Activated effector memory CD4-positive, alpha-beta T cell treated with Interleukin-2 at 50 U/mL for 16 hours (primary cell): ENCODE data around the gene DUSP28.
"Not testable (repeated sequence)": the region's sequence is repeated elsewhere in the genome, so short reads cannot be mapped to it uniquely, and the experiment has no call there.

Source experiments
- DNase-seq: peaks from one replicate; pipeline ENCODE4 v3.0.0-alpha.2; 2020

DUSP28 gene

GRCh38 chr2:240528406-240529040 lies 31.6 kb upstream of the DUSP28 start:
- DNase-seq, result no peak

- no peak for DNase-seq
These were observed 30.7 kb upstream of the DUSP28 start for GRCh38 chr2:240529344-240529999.

DNA sequence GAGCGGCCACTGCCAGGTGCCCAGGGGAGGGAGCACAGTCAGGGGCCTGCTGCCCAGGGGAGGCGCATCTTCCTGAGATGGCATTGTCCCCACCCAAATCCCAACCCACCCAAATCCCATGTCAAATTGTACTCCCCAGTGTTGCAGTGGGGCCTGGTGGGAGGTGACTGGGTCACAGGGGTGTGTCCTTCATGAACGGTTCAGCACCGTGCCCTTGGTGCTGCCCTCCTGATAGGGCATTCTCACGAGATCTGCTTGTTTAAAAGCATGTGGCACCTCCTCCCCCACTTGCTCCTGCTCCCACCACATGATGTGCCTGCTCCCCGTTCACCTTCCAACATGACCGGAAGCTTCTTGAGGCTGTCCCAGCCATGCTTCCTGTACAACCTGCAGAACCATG lies 30.0 kb upstream of the DUSP28 start:
- no peak for DNase-seq

DNA sequence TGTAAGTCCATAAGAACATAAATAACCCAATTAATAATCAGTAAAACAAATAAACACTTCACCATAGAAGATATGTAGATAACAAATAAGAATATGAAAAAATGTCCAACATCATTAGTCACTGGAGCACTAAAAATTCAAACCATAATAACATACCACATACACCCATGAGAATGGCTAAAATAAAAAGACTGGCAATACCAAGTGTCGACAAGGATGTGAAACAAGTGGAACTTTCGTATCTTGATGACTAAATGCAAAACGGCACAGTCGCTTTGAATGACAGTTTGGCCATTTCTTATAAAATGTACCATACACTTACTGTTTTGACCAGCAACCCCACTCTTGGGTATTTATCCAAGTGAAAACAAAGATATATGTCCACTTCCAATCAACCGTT lies 29.1 kb upstream of the DUSP28 start:
- no peak for DNase-seq

DNA sequence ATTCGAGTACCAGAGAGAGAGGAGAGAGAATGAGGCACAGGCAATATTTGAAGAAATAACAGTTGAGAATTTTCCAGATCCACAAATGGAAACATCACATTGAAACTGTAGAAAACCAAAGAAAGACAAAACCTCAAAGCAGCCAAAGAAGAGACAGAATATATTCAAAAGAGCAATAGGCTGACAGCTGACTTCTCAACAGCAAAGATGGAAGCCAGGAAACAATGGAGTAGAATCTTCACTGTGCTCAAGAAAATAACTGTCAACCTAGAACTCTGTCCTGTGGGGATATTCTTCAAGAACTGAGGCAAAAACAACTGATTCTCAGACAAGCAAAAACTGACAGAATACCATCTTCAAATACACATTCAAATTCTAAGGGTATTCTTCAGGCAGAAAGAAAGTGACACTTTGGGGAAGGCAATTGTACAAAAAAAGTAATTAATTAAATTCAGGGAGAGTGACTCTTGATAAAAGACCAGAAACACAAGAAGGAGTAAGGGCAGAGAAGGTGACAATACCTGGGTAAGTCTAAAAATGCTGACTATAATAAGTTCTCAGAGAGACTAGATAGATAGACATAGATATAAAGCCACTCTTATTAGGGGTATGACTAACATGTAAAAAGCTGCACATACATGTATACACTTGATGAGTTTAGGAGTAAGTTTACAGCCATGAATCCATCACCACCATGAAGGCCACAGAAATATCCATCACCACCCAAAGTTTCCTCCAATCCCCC lies 28.0 kb upstream of the DUSP28 start:
- DNase-seq, result no peak

DNA sequence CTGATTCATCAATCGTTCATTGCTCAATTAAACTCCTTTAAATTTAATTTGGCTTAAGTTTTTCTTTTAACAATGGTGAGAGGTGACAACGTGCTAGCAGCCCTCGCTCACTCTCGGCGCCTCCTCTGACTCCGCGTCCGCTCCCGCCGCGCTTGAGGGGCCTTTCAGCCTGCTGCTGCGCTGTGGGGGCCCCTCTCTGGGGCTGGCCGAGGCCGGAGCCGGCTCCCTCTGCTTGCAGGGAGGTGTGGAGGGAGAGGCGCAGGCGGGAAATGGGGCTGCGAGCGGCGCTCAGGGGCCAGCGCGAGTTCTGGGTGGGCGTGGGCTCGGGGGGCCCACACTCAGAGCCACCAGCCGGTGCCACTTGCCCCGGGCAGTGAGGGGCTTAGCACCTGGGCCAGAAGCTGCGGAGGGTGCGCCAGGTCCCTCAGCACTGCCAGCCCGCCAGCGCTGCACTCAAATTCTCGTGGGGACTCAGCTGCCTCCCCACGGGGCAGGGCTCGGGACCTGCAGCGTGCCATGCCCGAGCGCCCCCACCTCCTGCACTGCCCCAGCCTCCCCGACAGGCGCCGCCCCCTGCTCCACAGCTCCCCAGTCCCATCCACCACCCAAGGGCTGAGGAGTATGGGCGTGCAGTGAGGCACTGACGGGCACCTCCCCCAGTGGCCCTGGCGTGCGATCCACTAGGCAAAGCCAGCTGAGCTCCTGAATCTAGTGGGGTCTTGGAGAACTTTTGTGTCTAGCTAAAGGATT lies 22.0 kb upstream of the DUSP28 start:
- DNase-seq, result no peak

DNA sequence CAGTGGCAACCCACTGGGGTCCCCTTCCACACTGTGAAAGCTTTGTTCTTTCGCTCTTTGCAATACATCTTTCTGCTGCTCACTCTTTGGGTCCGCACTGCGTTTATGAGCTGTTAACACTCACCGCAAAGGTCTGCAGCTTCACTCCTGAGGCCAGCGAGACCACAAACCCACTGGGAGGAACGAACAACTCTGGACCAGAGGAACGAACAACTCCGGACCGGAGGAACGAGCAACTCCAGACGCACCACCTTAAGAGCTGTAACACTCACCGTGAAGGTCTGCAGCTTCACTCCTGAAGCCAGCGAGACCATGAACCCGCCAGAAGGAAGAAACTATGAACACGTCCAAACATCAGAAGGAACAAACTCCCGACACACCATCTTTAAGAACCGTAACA lies 21.1 kb upstream of the DUSP28 start:
- DNase-seq, result not testable (repeated sequence)

DNA sequence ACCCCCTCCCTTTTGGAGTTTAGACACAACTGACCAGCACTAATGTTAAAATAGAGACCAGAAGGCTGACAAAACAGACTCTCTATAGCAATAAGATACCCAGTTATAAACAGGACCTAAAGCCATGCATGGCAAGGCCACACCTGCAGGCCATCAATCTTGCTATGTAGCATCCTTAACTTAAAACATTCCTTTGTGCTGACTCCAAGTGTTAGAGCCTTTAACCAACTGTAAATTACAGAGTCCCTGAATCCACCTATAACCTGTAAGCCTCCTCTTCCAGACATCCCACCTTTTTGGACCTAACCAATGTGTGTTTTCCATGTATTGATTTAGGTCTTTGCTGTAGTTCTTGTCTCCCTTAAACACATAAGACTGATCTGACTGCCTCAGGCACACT lies 20.3 kb upstream of the DUSP28 start:
- no peak for DNase-seq

DNA sequence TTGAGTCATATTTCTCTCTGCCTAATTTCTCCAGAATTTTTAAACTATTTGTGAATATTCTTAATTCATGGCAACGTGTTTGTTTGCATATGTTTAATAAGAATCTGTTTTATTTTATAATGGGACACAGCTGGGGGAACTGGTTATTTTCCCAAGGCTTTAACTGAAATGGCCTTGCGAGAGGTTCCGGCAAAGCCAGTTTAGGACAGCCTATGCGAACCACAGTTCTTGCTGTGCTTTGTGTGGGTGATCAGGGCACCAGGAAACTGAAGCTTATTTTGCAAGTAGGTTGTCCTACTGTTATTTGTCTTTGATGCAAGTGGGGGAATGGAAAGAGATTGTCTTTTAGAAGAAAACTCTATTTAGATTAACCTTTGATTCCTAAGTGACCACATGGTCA lies 8.9 kb upstream of the DUSP28 start:
- DNase-seq, result no peak

DNA sequence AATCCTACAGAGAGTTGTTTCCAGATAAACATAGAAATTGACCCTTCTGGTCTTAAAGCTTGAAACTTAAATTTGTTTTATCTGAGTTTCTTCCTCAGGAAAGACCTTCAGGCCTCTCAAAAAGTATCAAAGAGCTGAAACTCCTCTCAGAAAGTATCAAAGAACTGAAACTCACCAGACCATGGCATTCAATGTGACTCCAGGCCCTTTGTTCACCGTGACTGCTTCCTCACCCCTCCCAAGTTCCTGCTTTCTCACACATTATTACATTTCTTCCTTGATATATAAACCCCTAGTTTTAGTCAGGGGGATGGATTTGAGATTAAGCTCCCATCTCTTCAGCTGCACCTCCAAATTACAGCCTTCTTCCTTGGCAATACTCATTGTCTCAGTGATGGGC lies 8.3 kb upstream of the DUSP28 start:
- DNase-seq, result no peak

DNA sequence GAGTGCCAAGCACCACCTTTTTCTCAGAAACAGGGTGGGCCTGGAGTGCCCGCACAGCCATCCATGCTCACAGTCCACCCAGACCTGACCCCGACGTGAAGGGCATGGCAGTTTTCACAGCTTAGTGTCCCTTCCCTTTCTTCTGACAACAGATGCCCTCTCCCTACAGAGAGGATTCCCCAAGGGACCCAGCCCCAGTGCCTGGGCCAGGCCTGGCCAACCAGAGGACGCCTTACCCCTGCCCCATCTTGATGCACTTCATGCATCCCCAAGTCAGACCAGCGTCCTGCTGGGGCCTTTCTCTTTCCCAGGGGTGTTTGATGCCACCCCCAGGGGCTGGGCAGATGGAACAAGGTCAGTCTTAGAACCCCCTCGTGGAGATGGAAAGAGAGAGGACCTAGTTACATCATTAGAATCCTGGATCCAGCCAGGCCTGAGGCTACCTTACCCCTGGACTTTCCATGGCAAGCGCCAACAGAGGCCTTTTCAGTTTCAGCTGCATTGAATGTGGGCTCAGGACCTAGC lies 6.1 kb upstream of the DUSP28 start:
- DNase-seq, result no peak

DNA sequence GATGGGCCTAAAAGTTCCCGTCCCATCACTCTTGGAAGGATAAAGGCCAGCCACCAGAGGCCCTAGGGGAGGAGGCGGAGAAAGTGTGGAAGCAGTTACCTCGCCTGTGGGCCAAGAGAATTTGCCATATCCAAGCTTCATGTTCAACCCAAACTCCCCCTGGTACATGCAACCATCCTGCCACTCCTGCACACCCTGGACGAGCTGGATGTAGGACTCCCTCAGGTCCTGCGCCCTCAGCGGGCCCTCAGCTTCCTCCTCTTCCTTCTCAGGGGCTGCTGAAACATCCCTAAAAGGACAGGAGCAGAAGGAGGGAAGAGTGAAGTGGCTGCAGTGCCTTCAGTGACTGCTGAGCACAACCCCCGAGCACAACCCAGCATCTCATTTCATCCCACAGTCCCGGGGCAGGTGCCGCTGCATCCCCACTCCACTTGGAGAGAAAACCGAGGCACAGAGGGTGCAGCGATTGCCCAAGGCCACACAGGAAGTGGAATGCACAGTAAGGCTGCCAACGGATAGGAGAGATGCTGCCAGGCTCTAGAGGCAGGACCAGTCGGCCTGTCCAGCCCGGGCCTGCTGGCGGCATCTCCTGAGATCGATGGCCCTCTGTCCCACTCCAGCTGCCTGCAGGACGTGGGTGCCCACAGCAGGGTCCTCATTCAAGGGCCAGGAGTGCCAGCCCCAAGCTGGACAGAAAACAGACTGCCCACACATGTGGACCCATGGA lies 5.2 kb upstream of the DUSP28 start:
- no peak for DNase-seq

DNA sequence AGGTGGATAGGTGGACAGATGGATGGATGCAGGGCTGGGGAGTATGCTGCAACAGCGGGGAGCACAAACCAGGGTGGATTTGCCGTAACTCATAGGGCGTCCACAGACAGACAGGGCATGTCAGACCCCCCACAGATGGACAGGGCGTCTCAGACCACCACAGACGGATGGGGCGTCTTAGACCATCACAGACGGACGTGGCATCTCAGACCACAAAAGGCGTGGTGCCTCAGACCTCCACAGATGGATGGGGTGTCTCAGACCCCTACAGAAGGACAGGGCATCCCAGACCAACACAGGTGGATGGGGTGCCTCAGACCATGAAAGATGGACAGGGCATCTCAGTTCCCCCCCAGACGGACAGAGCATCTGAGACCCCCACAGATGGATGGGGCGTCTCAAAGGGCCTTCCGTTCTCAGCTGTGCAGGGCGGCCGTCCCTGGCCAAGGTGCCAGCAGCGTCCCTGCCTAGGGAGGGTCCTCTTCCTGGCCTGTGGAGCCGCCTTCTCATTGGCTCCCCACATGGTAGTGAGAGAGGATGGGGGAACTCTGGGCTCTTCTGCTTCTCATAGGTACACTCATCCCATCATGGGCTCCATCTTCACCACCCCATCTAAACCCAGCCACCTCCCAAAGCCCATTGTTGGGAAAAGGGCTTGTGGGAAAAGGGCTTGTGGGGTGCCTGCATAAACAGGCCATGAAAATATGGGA lies 4.5 kb upstream of the DUSP28 start:
- no peak for DNase-seq

- DNase-seq, result peak; percentile 65
These were observed 3.5 kb upstream of the DUSP28 start for GRCh38 chr2:240556553-240557100.

DNA sequence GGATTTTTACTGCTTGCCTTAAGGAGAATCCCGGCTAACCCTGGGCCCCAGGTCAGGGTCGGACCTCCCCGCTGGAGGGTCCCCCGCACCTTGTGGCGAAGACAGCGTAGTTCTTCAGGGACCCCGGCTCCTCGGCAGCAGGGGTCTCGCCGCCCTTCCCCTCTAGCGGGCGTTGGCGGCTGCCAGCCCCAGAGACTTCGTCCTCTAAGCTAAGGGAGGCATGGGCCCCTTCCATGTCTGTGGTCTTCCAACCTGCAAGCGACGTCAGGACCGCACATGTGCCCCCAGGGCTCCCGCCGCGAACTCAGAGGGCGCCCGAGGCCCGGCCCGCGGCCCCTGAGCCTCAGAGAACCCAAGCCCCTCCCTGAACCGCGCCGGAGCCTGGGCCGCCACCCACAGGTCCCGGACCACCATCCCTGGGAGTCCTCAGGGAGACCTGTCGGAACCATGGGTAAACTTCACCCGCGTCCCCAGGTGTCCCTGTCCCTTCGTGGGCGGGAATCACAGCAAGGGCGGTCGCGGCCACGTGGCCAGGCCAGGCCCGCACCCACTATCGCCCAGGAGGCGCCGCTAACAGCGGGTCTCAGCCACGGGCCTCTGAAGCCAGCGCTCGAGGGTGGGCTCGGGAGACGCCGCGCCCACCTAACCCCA lies 2.9 kb upstream of the DUSP28 start:
- no peak for DNase-seq

DNA sequence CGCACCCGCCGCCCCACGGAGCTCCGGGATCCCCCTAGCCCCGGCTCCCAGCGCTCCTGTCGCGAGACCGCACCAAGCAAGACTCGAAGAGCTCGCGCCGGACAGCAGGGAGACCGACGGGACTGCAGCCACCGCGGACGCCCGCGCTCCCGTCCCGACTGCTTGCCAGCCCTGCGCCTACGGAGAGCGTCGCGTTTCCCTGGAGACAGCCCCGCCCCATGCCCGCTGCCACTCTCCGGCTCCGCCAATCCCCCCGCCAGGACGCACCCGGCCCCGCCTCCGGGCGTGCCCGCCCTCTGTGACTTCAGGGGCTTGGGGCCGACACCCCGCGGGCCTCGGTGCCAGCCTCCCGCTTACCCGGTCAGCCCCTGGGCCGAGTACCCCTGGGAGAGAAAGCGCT lies 2.3 kb upstream of the DUSP28 start, which contains the start of gene ANKMY1:
Gene ANKMY1, minus strand, starts transcription at position 181 of the 400 bp plus-strand sequence. CDS start 653 bp downstream, outside the sequence.
- peak; percentile 49 for DNase-seq

DNA sequence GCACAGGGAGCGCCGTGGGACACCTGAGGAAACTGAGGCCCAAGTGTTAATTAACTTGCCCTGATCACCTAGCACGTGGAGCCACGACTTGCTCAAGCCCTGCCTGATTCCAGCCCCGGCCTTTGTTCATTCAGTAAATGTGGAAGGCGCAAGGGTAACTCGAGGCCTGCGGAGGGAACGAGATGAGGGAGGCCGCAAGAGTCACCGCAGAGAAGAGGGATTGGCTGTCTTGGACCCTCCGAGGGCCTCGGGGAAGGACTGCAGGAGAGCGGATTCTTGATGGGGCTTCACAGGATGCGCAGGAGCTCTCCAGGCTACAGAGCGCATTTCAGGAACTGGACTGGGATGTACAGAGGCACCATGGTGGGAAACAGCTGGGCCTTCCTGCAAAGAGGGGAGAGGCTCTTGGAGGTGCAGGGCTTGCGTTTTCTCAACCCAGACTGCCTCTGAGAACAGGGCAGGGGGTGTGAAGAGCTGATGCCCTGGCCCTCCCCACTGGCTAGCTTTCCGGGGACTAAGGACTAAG lies 1.9 kb upstream of the DUSP28 start:
- no peak for DNase-seq

DNA sequence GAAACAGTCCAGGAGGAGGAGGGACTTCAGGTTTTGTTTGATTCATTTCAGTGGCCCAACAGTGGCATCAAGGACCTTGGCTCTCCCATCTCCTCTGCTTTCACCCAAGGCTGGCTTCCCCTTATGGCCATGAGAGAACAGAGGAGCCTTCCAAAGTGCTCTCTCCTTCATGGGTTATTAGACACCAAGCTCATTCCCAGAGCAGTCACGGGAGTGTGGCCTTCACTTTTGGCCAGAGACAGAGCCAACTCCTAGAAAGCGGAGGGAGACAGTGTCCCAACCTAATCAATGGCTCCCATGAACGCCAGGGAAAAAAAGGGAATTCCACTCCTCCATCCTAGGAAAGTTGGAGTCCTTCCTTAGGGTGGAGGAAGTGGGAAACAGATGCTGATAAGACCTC lies 871 bp upstream of the DUSP28 start:
- DNase-seq, result no peak

GRCh38 chr2:240560480-240561324 lies 545 bp downstream of the DUSP28 start:
- peak; percentile 99 for DNase-seq
